Stimulated activated CD8-positive, alpha-beta memory T cell treated with anti-CD3 and anti-CD28 coated beads, Interleukin-15, amount 100 ng/mL, for 4 hours (primary cell): ENCODE data around the gene PHKA2.

ENCODE experiments used
- DNase-seq, 2 donors: peaks; one replicate each; pipeline ENCODE4 v3.0.0-alpha.2; 2020; ENCODE audit warnings: low read depth in 2 of 2

The PHKA2 gene

GRCh38 chrX:18933617-18934016 lies 50.3 kb downstream of the PHKA2 start:
- DNase-seq: no peak

DNA sequence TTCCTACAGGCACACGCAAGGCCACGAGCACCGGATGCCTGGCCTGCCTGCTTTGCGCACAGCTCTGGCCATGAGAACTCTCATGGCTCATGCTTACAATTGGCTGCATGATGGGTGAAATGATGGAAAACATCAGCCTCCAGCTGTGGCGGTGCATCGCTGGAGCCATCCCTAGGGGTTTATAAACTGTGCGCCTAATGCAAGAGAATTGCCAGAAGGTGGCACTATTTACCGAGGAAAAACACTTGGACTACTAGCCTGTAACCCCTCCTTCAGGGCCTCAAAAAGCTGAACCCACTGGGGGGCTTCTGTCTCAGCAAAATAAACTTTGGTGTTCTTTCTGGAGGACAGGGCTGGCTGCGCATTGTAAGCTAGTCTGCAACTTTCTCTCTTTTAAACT lies 51.9 kb downstream of the PHKA2 start:
- no peak for DNase-seq

DNA sequence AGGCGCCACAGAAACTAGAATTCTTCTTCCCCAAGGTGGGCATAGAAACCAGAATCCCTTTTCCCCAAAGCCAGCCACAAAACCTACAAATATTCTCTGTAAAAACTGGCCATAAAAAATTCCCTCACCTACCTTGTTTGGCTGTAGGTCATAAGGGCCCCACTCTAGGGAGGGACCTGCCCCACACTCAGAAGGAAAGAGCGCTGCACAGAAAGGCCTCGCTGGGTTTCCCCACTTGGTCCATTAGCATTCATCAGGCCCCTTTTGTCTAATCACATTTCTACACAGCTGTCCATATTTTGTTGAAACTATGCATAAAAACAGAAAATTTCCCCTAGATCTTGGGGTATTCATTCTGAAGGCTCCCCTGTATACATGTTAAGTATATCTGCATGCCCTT lies 54.1 kb downstream of the PHKA2 start:
- no peak for DNase-seq

GRCh38 chrX:18927558-18927957 lies 56.4 kb downstream of the PHKA2 start:
- DNase-seq: no peak

- no peak for DNase-seq
Observed at GRCh38 chrX:18924507-18925088, 59.3 kb downstream of the PHKA2 start.

- DNase-seq: no peak
Observed at GRCh38 chrX:18920566-18920965, 63.3 kb downstream of the PHKA2 start.

DNA sequence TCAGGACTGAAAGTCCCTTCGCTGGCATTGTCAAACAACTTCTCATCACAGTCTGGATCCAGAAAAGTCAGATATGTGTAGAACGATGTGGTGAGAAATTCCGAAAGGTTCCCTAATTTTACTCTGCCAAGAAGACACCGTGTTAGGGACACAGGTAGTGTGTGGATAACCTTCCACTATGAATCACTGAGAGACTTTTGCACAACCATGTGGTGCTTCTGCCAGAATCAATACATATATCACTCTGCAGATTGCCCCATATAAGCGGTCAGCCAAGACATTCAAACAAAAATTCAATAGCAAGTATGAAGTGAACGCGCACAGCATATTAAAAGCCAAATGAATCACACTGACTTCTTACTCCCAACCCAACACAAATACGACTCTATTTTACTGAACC lies 63.8 kb downstream of the PHKA2 start:
- no peak for DNase-seq

- no peak for DNase-seq
Observed at GRCh38 chrX:18917831-18918230, 66.1 kb downstream of the PHKA2 start.

- DNase-seq: no peak
Observed at GRCh38 chrX:18906286-18906685, 77.6 kb downstream of the PHKA2 start.

DNA sequence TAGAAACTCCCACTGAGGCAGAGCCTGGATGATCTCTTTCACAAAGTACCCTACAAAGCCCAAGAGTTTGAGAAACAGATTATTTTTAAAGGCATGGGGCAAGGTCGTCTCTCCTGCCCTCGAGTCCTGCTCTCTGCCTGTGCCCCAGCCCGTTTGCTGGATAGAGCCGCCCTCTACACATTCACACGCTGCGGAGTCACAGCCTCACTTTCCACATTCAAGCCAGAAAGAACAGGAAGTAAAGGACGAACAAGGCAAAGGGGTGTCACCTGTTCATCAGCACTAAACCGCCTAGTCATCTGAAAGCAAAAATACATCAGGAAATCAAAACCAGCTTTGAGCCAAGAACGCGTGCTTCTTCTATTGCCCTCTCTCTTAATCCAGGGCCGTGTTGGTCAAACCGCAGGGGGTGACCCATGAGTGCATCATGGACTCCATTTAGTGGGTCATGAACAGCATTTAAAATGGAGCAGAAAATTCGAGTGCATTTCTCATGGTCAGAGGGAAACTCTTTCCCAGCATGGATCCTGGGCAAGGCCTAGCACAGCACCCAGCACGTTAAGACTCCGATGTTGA lies 83.4 kb downstream of the PHKA2 start:
- no peak for DNase-seq

DNA sequence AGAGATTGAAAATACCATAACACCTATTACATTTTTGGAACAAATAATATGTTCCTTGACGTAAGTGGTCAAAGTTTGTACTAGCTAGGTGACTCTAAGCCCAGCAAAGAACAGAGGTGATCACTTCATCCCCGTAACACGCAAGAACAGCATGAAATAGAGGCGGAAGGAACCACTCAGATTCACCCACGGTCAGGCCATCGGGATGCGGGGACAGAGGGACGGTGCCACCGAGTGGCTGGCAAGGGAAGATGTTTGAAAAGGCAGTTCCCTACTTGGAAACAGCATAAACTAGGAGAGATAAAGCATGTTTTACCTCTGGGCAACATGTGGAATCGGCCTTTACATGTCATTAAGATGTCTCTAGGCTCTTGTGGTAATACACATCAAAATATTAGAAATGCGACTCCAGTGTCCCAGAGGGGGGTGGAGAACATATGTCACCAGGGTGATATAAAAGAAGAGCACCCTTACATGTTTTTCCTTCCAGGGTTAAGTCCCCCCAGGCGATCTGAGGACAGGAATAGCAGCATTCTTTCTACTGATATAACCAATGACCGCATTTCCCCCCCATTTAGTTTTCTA lies 84.0 kb downstream of the PHKA2 start:
- DNase-seq: no peak

- DNase-seq: no peak
Observed at GRCh38 chrX:18898492-18898891, 85.4 kb downstream of the PHKA2 start.

GRCh38 chrX:18898091-18898490 lies 85.8 kb downstream of the PHKA2 start:
- DNase-seq: no peak

DNA sequence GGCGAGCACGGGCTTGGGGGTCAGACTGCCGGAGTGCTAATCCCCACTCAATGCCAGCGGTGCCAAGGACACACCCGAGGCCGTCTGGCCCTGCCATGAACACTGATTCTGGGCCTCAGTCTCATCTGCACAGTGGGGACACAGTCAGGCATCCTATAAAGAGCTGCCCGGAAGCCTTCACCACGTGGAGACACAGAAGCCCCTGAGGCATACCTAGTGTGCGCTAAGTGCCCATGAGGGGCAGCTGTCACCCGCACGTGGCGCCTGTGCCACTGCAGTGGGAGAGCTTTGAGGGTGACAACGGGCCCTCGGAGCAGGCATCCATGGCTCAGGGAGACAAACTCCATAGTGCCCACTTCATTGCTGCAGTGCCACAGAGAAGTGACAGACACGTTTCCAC lies 86.3 kb downstream of the PHKA2 start:
- DNase-seq: no peak

DNA sequence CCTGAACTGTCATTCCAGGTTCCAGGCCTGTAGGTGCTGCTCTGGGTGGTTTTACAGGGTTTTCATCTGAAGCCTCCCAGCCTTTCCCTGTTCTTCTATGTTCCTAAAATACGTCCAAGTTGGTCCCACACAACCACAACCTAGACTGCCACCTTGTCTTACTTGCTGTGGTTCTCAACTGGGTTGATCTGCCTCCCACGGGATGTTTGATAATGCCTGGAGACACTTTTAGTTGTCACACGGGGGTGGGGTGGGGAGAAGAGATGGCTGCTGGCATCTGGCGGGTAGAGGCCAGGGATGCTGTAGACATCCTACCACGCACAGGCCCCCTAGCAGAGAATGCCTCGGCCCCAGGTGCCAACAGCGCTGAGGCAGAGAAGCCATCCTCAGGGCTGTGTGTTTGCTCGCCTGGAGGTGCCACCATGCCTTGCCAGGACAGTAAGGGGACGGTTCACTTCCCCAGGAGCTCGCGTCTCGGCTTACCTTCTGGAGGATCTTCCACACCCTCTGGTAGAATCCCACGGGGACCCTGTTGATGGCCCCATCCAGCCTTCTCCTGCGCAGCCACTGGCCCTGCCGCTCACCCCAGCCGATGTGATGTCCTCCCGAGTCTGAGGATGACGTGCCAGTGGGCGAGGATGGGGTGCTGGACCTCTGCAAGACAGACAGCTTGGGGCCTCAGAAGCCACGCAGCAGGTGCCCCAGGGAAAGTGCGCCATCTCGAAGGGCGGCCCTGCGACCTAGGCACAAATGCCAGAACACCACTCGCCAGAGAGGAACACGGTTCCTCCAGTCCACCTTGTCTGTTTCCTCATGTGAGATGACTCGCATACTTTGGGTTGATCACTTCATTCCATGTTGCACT lies 87.0 kb downstream of the PHKA2 start:
- no peak for DNase-seq

- no peak for DNase-seq
Observed at GRCh38 chrX:18895189-18895951, 88.5 kb downstream of the PHKA2 start.

DNA sequence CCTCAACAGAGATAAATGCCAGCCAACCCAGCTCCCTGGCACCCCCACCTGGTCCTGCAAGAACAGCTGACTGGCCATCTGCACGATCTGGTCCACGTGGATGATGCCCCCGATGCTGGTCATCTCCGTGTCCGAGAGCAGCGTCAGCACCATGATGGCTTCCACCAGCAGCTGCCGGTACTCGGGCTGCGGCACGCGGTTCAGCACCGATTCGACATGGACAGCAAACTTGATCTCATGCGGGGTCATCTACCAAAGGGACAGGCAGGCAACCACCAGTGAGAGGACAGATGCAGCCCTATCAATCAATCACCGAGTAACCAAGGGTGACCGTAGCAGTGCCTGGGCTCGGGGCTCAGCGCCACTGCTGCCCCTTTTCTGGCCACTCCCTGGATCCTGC lies 89.8 kb downstream of the PHKA2 start:
- no peak for DNase-seq

DNA sequence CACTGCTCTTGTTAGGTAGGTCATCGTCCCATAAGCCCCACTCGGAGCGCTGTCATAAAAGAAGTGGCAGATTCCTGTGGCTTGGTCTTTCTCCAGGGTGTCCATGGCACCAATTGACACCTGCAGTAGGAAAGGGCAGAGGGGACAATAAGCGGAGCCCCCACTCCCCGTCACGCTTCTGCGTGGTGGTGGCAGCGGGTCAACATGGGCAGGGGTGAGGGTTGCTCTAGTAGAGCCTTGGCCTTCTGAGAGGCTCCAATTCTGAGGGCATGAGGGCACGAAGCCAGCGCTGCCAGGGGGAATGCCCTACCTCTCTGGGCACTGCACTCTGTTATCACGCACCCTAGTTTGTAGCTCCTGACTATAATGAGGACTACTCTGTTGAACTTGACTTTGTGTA lies 90.4 kb downstream of the PHKA2 start:
- no peak for DNase-seq

GRCh38 chrX:18892899-18893298 lies 91.0 kb downstream of the PHKA2 start:
- no peak for DNase-seq

GRCh38 chrX:18891548-18891945 lies 92.4 kb downstream of the PHKA2 start:
- no peak for DNase-seq

DNA sequence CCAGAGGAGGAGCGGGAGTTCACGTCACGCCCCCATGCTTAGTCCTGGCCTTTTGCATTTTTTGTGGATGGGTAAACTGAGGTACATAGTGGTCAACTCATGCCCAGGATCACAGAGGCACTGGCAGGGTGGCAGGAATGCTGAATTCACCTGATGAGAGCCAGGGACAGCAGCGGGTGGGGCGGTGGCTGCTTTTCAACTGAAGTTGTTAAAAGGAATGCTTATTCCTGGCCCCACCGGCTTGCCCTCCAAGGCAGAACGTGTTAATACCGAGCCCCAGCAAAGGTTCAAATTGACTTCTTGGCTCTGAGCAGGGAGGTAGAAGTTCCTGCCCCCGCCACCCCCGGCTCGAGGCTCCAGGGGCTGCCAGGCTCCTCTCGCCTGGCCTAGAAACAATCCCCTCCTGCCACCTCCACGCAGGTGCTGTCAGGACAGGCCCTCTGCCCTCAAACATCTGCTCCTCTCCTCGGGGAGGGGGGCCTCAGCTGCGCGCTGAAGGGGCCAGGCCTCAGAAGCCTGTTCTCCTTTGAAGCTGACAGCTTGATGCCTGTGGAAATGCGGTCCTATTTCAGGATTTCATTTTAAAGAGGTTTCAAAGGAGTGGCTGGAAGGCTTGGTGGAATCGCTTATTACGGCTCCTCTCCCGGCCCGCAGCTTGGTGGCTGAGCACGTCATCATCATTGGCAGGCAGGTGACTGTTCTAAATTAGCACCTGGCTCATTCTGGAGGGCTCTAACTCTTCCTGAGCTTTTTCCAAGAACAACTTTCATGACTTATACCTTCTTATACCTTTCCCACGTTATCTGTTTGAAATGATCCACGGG lies 93.0 kb downstream of the PHKA2 start:
- DNase-seq: no peak
